ENCODE results near the gene PRPSAP1.
"Not testable (repeated sequence)": the region's sequence is repeated elsewhere in the genome, so short reads cannot be mapped to it uniquely, and the experiment has no call there.

PRPSAP1 gene

GRCh38 chr17:76351526-76352071 is 2.1 kb downstream of the PRPSAP1 start:
- no peak for DNase-seq (ENCODE audit: low spot score)
- no peak overlapping the region for H3K23ac ChIP-seq (ENCODE audit: low read depth, low read length, poor library complexity)
- no peak overlapping the region for H2AK5ac ChIP-seq (ENCODE audit: low read depth, low read length)
- no peaks in the 10 kb centered on the region for H3K9me3 ChIP-seq (replicated peaks in 1 of 2; ENCODE audit: control insufficient read depth in 2 of 2, insufficient read depth in 1 of 2, low read depth in 1 of 2, low read length in 2 of 2)
- H2BK12ac ChIP-seq (ENCODE audit: low read length): no peak overlapping the region
- H2BK120ac ChIP-seq (ENCODE audit: low read depth, low read length): no peak overlapping the region
- WGBS, 2 donors (ENCODE audit: extremely low coverage in 2 of 2, insufficient read length in 2 of 2, insufficient replicate concordance in 1 of 2): no CpG with 5 or more reads among the region's 9 CpGs
- no peak overlapping the region for H3K14ac ChIP-seq (ENCODE audit: low read length)
- peaks cover 3% of the 10 kb centered on the region for H3K79me1 ChIP-seq (ENCODE audit: low read depth, low read length)
- H3K4me3 ChIP-seq (ENCODE audit: low read length in 2 of 2): no peak overlapping the region
- H4K8ac ChIP-seq (ENCODE audit: low read depth, low read length): no peak overlapping the region
- no peak overlapping the region for H3K9ac ChIP-seq (ENCODE audit: low read depth, low read length, poor library complexity)
- no peak overlapping the region for H2AFZ ChIP-seq (ENCODE audit: low read length)
- peaks cover 0 to 2% (median 0%) of the 10 kb centered on the region in 3 experiments for H3K27me3 ChIP-seq (ENCODE audit: control insufficient read depth in 3 of 3, insufficient read depth in 3 of 3, low read depth in 1 of 3, low read length in 3 of 3)
- H2BK15ac ChIP-seq (ENCODE audit: low read length): no peak overlapping the region
- H3K27ac ChIP-seq (replicated peaks; ENCODE audit: low read length): no peak overlapping the region
- H3K4me2 ChIP-seq (ENCODE audit: insufficient read depth, low read length, poor library complexity, severe bottlenecking): no peak overlapping the region
- no peak overlapping the region for H4K91ac ChIP-seq (ENCODE audit: low read depth, low read length, poor library complexity)
- no peak overlapping the region for H2BK5ac ChIP-seq (ENCODE audit: low read length)
- no peak overlapping the region for H3K18ac ChIP-seq (ENCODE audit: low read length)
- peaks cover 3 to 26% of the 10 kb centered on the region in 2 donors for H3K36me3 ChIP-seq (replicated peaks in 1 of 2; ENCODE audit: control insufficient read depth in 2 of 2, insufficient read depth in 2 of 2, low read length in 2 of 2)
- no peak overlapping the region for H3K4ac ChIP-seq (ENCODE audit: low read length)
- H3K4me1 ChIP-seq (ENCODE audit: control insufficient read depth in 2 of 2, insufficient read depth in 1 of 2, low read depth in 1 of 2, low read length in 2 of 2): peaks cover 6% of the 10 kb centered on the region in 2 donors

- no peak overlapping the region for H2BK12ac ChIP-seq (ENCODE audit: low read length)
- no peak overlapping the region for H2BK5ac ChIP-seq (ENCODE audit: low read length)
- peaks cover 3% of the 10 kb centered on the region for H3K79me1 ChIP-seq (ENCODE audit: low read depth, low read length)
- H2AK5ac ChIP-seq (ENCODE audit: low read depth, low read length): no peak overlapping the region
- H3K9me3 ChIP-seq (replicated peaks in 1 of 2; ENCODE audit: control insufficient read depth in 2 of 2, insufficient read depth in 1 of 2, low read depth in 1 of 2, low read length in 2 of 2): no peaks in the 10 kb centered on the region
- no peak overlapping the region for H3K4me2 ChIP-seq (ENCODE audit: insufficient read depth, low read length, poor library complexity, severe bottlenecking)
- H4K91ac ChIP-seq (ENCODE audit: low read depth, low read length, poor library complexity): no peak overlapping the region
- no peak overlapping the region for H2AFZ ChIP-seq (ENCODE audit: low read length)
- H3K27ac ChIP-seq (replicated peaks; ENCODE audit: low read length): no peak overlapping the region
- H2BK15ac ChIP-seq (ENCODE audit: low read length): no peak overlapping the region
- no peak overlapping the region for H3K14ac ChIP-seq (ENCODE audit: low read length)
- H4K8ac ChIP-seq (ENCODE audit: low read depth, low read length): no peak overlapping the region
- no peak overlapping the region for H3K9ac ChIP-seq (ENCODE audit: low read depth, low read length, poor library complexity)
- peaks cover 6% of the 10 kb centered on the region in 2 donors for H3K4me1 ChIP-seq (ENCODE audit: control insufficient read depth in 2 of 2, insufficient read depth in 1 of 2, low read depth in 1 of 2, low read length in 2 of 2)
- DNase-seq (ENCODE audit: low spot score): no peak
- no peak overlapping the region for H3K18ac ChIP-seq (ENCODE audit: low read length)
- H3K4me3 ChIP-seq (ENCODE audit: low read length in 2 of 2): no peak overlapping the region
- H3K27me3 ChIP-seq (ENCODE audit: control insufficient read depth in 3 of 3, insufficient read depth in 3 of 3, low read depth in 1 of 3, low read length in 3 of 3): peaks cover 0 to 2% (median 0%) of the 10 kb centered on the region in 3 experiments
- peaks cover 8 to 37% of the 10 kb centered on the region in 2 donors for H3K36me3 ChIP-seq (replicated peaks in 1 of 2; ENCODE audit: control insufficient read depth in 2 of 2, insufficient read depth in 2 of 2, low read length in 2 of 2)
- no peak overlapping the region for H3K23ac ChIP-seq (ENCODE audit: low read depth, low read length, poor library complexity)
- H3K4ac ChIP-seq (ENCODE audit: low read length): no peak overlapping the region
- no CpG with 5 or more reads among the region's 5 CpGs for WGBS, 2 donors (ENCODE audit: extremely low coverage in 2 of 2, insufficient read length in 2 of 2, insufficient replicate concordance in 1 of 2)
- H2BK120ac ChIP-seq (ENCODE audit: low read depth, low read length): no peak overlapping the region
Observed at GRCh38 chr17:76350463-76350862, 3.3 kb downstream of the PRPSAP1 start.

- not testable (repeated sequence) for H3K14ac ChIP-seq (ENCODE audit: low read length); H3K4me2 ChIP-seq (ENCODE audit: insufficient read depth, low read length, poor library complexity, severe bottlenecking); H3K27me3 ChIP-seq (ENCODE audit: control insufficient read depth in 3 of 3, insufficient read depth in 3 of 3, low read depth in 1 of 3, low read length in 3 of 3); H4K8ac ChIP-seq (ENCODE audit: low read depth, low read length); H3K23ac ChIP-seq (ENCODE audit: low read depth, low read length, poor library complexity); H3K27ac ChIP-seq (replicated peaks; ENCODE audit: low read length); H4K91ac ChIP-seq (ENCODE audit: low read depth, low read length, poor library complexity); H3K9ac ChIP-seq (ENCODE audit: low read depth, low read length, poor library complexity); H2BK15ac ChIP-seq (ENCODE audit: low read length); H3K79me1 ChIP-seq (ENCODE audit: low read depth, low read length); H2BK120ac ChIP-seq (ENCODE audit: low read depth, low read length); H3K18ac ChIP-seq (ENCODE audit: low read length); H3K4ac ChIP-seq (ENCODE audit: low read length); H3K9me3 ChIP-seq (replicated peaks in 1 of 2; ENCODE audit: control insufficient read depth in 2 of 2, insufficient read depth in 1 of 2, low read depth in 1 of 2, low read length in 2 of 2); H3K4me1 ChIP-seq (ENCODE audit: control insufficient read depth in 2 of 2, insufficient read depth in 1 of 2, low read depth in 1 of 2, low read length in 2 of 2); H2AFZ ChIP-seq (ENCODE audit: low read length); H3K4me3 ChIP-seq (ENCODE audit: low read length in 2 of 2); H2AK5ac ChIP-seq (ENCODE audit: low read depth, low read length); H2BK5ac ChIP-seq (ENCODE audit: low read length); H2BK12ac ChIP-seq (ENCODE audit: low read length); DNase-seq (ENCODE audit: low spot score)
- H3K36me3 ChIP-seq (replicated peaks in 1 of 2; ENCODE audit: control insufficient read depth in 2 of 2, insufficient read depth in 2 of 2, low read length in 2 of 2): peaks cover 14 to 64% of the 10 kb centered on the region in 2 donors
- no CpG with 5 or more reads among the region's 11 CpGs for WGBS, 2 donors (ENCODE audit: extremely low coverage in 2 of 2, insufficient read length in 2 of 2, insufficient replicate concordance in 1 of 2)
Observed at GRCh38 chr17:76346936-76347335, 6.8 kb downstream of the PRPSAP1 start.

- no peak overlapping the region for H2AFZ ChIP-seq (ENCODE audit: low read length)
- no peak overlapping the region for H4K91ac ChIP-seq (ENCODE audit: low read depth, low read length, poor library complexity)
- H3K79me1 ChIP-seq (ENCODE audit: low read depth, low read length): no peaks in the 10 kb centered on the region
- peaks cover 0 to 2% of the 10 kb centered on the region in 2 donors for H3K9me3 ChIP-seq (replicated peaks in 1 of 2; ENCODE audit: control insufficient read depth in 2 of 2, insufficient read depth in 1 of 2, low read depth in 1 of 2, low read length in 2 of 2)
- no peak overlapping the region for H2AK5ac ChIP-seq (ENCODE audit: low read depth, low read length)
- no peak overlapping the region for H2BK12ac ChIP-seq (ENCODE audit: low read length)
- H3K4me2 ChIP-seq (ENCODE audit: insufficient read depth, low read length, poor library complexity, severe bottlenecking): no peak overlapping the region
- H3K36me3 ChIP-seq (replicated peaks in 1 of 2; ENCODE audit: control insufficient read depth in 2 of 2, insufficient read depth in 2 of 2, low read length in 2 of 2): peaks cover 15 to 70% of the 10 kb centered on the region in 2 donors
- no peak for DNase-seq (ENCODE audit: low spot score)
- H3K4ac ChIP-seq (ENCODE audit: low read length): no peak overlapping the region
- H3K18ac ChIP-seq (ENCODE audit: low read length): no peak overlapping the region
- H2BK120ac ChIP-seq (ENCODE audit: low read depth, low read length): no peak overlapping the region
- no peak overlapping the region for H3K4me3 ChIP-seq (ENCODE audit: low read length in 2 of 2)
- H2BK5ac ChIP-seq (ENCODE audit: low read length): no peak overlapping the region
- WGBS, 2 donors (ENCODE audit: extremely low coverage in 2 of 2, insufficient read length in 2 of 2, insufficient replicate concordance in 1 of 2): no CpG with 5 or more reads among the region's 14 CpGs
- no peak overlapping the region for H2BK15ac ChIP-seq (ENCODE audit: low read length)
- no peak overlapping the region for H3K9ac ChIP-seq (ENCODE audit: low read depth, low read length, poor library complexity)
- no peak overlapping the region for H3K23ac ChIP-seq (ENCODE audit: low read depth, low read length, poor library complexity)
- H3K14ac ChIP-seq (ENCODE audit: low read length): no peak overlapping the region
- H3K27ac ChIP-seq (replicated peaks; ENCODE audit: low read length): no peak overlapping the region
- H4K8ac ChIP-seq (ENCODE audit: low read depth, low read length): no peak overlapping the region
- H3K27me3 ChIP-seq (ENCODE audit: control insufficient read depth in 3 of 3, insufficient read depth in 3 of 3, low read depth in 1 of 3, low read length in 3 of 3): no peaks in the 10 kb centered on the region
- no peaks in the 10 kb centered on the region for H3K4me1 ChIP-seq (ENCODE audit: control insufficient read depth in 2 of 2, insufficient read depth in 1 of 2, low read depth in 1 of 2, low read length in 2 of 2)
Observed at GRCh38 chr17:76345377-76345974, 8.2 kb downstream of the PRPSAP1 start.

Measured in neuronal stem cell (in vitro differentiated cells).